ENCODE results near the gene CEP85.

- TF ChIP-seq MAX (IDR thresholded peaks at IDR 0.05; ENCODE audit: low read depth, low read length) (no peak), JUNB (IDR thresholded peaks at IDR 0.05) (no peak), POU2F2 (IDR thresholded peaks at IDR 0.05; ENCODE audit: borderline replicate concordance, low read depth, low read length) (no peak), POLR2A (IDR thresholded peaks at IDR 0.05; ENCODE audit: low read depth, low read length) (no peak), HCFC1 (IDR thresholded peaks at IDR 0.05; ENCODE audit: low read length) (no peak), POLR2AphosphoS5 (IDR thresholded peaks at IDR 0.05; ENCODE audit: low read length) (no peak), CTCF (IDR thresholded peaks at IDR 0.05 in 2 of 3, conservative IDR thresholded peaks at IDR 0.05 in 1 of 3; ENCODE audit: control insufficient read depth in 2 of 3, extremely low read depth in 1 of 3, insufficient read depth in 1 of 3, low read depth in 3 of 3, low read length in 3 of 3) (no peak), ESRRA (IDR thresholded peaks at IDR 0.05; ENCODE audit: low read length) (no peak), EZH2 (IDR thresholded peaks at IDR 0.05; ENCODE audit: borderline replicate concordance, control insufficient read depth, low read depth, low read length) (no peak), PBX3 (IDR thresholded peaks at IDR 0.05; ENCODE audit: insufficient replicate concordance, low read depth, low read length) (no peak), E4F1 (IDR thresholded peaks at IDR 0.05; ENCODE audit: borderline replicate concordance, partially characterized antibody) (no peak), ZNF24 (IDR thresholded peaks at IDR 0.05) (no peak)
These were observed 56.3 kb downstream of the CEP85 start for GRCh38 chr1:26290122-26290881.
